ENCODE results near the gene FITM2.

FITM2 gene

GRCh38 chr20:44273231-44274215 is 37.5 kb downstream of the FITM2 start:
- TF ChIP-seq POLR2A (IDR thresholded peaks at IDR 0.05; ENCODE audit: low read depth, low read length) (no peak), TAF1 (IDR thresholded peaks at IDR 0.05; ENCODE audit: borderline replicate concordance, low read depth, low read length) (no peak), POLR2AphosphoS5 (IDR thresholded peaks at IDR 0.05; ENCODE audit: low read depth, low read length) (no peak)
- no peak for DNase-seq (ENCODE audit: insufficient read length)
- FAIRE-seq: no peak

GRCh38 chr20:44271915-44272663 is 38.9 kb downstream of the FITM2 start:
- FAIRE-seq (no peak), DNase-seq (ENCODE audit: insufficient read length) (no peak)
- TF ChIP-seq POLR2A (IDR thresholded peaks at IDR 0.05; ENCODE audit: low read depth, low read length) (no peak), TAF1 (IDR thresholded peaks at IDR 0.05; ENCODE audit: borderline replicate concordance, low read depth, low read length) (no peak), POLR2AphosphoS5 (IDR thresholded peaks at IDR 0.05; ENCODE audit: low read depth, low read length) (no peak)

GRCh38 chr20:44268802-44269201 is 42.2 kb downstream of the FITM2 start:
- no peak for TF ChIP-seq POLR2AphosphoS5 (IDR thresholded peaks at IDR 0.05; ENCODE audit: low read depth, low read length)
- no peak for TF ChIP-seq TAF1 (IDR thresholded peaks at IDR 0.05; ENCODE audit: borderline replicate concordance, low read depth, low read length)
- TF ChIP-seq POLR2A (IDR thresholded peaks at IDR 0.05; ENCODE audit: low read depth, low read length): no peak
- DNase-seq (ENCODE audit: insufficient read length) (no peak), FAIRE-seq (no peak)

GRCh38 chr20:44264287-44264686 is 46.7 kb downstream of the FITM2 start:
- DNase-seq (ENCODE audit: insufficient read length) (no peak), FAIRE-seq (no peak)

GRCh38 chr20:44258226-44258890 is 52.6 kb downstream of the FITM2 start:
- no peak for TF ChIP-seq TAF1 (IDR thresholded peaks at IDR 0.05; ENCODE audit: borderline replicate concordance, low read depth, low read length)
- no peak for TF ChIP-seq POLR2A (IDR thresholded peaks at IDR 0.05; ENCODE audit: low read depth, low read length)
- no peak for DNase-seq (ENCODE audit: insufficient read length)
- FAIRE-seq: no peak

More at GRCh38 chr20:44264287-44264686, 46.7 kb downstream of the FITM2 start:
- TF ChIP-seq TAF1 (IDR thresholded peaks at IDR 0.05; ENCODE audit: borderline replicate concordance, low read depth, low read length): no peak
- no peak for TF ChIP-seq POLR2AphosphoS5 (IDR thresholded peaks at IDR 0.05; ENCODE audit: low read depth, low read length)
- no peak for TF ChIP-seq POLR2A (IDR thresholded peaks at IDR 0.05; ENCODE audit: low read depth, low read length)

- DNase-seq (ENCODE audit: insufficient read length): no peak
- TF ChIP-seq POLR2AphosphoS5 (IDR thresholded peaks at IDR 0.05; ENCODE audit: low read depth, low read length): no peak
- TF ChIP-seq TAF1 (IDR thresholded peaks at IDR 0.05; ENCODE audit: borderline replicate concordance, low read depth, low read length): no peak
- no peak for TF ChIP-seq POLR2A (IDR thresholded peaks at IDR 0.05; ENCODE audit: low read depth, low read length)
- FAIRE-seq: no peak
Measured at GRCh38 chr20:44256961-44257360, 54.0 kb downstream of the FITM2 start.

- DNase-seq (ENCODE audit: insufficient read length) (no peak), FAIRE-seq (no peak)
- TF ChIP-seq POLR2A (IDR thresholded peaks at IDR 0.05; ENCODE audit: low read depth, low read length): no peak
Measured at GRCh38 chr20:44255942-44256341, 55.1 kb downstream of the FITM2 start.

GRCh38 chr20:44254073-44254472 is 56.9 kb downstream of the FITM2 start:
- DNase-seq (ENCODE audit: insufficient read length): no peak
- no peak for FAIRE-seq
- TF ChIP-seq TAF1 (IDR thresholded peaks at IDR 0.05; ENCODE audit: borderline replicate concordance, low read depth, low read length): no peak
- TF ChIP-seq POLR2AphosphoS5 (IDR thresholded peaks at IDR 0.05; ENCODE audit: low read depth, low read length): no peak
- no peak for TF ChIP-seq POLR2A (IDR thresholded peaks at IDR 0.05; ENCODE audit: low read depth, low read length)

GRCh38 chr20:44253528-44253927 is 57.5 kb downstream of the FITM2 start:
- TF ChIP-seq POLR2A (IDR thresholded peaks at IDR 0.05; ENCODE audit: low read depth, low read length) (no peak), TAF1 (IDR thresholded peaks at IDR 0.05; ENCODE audit: borderline replicate concordance, low read depth, low read length) (no peak), POLR2AphosphoS5 (IDR thresholded peaks at IDR 0.05; ENCODE audit: low read depth, low read length) (no peak)
- FAIRE-seq (no peak), DNase-seq (ENCODE audit: insufficient read length) (no peak)
